Dermis microvascular lymphatic vessel endothelial cell (primary cell): ENCODE data around the gene IKBKE. TPM values are rescaled to one million over a fixed set of nuclear protein-coding genes. Genes with fewer than 3 reads are reported as not detected.

Source experiments
- DNase-seq, 2 donors: peaks; one replicate each; pipeline versions ENCODE4 v3.0.0 to v3.0.0-alpha.2; 2010; ENCODE audit warnings: low read depth in 2 of 2
- total RNA-seq: library from RNA; depleted of rRNA; stranded (reverse); fragments of >200 nt; gene quantifications from 2 replicates; pipeline ENCODE4 v1.2.1, GENCODE V29; 2014

Gene IKBKE
- 22.8 and 24.5 TPM in 2 replicates for total RNA-seq

DNA sequence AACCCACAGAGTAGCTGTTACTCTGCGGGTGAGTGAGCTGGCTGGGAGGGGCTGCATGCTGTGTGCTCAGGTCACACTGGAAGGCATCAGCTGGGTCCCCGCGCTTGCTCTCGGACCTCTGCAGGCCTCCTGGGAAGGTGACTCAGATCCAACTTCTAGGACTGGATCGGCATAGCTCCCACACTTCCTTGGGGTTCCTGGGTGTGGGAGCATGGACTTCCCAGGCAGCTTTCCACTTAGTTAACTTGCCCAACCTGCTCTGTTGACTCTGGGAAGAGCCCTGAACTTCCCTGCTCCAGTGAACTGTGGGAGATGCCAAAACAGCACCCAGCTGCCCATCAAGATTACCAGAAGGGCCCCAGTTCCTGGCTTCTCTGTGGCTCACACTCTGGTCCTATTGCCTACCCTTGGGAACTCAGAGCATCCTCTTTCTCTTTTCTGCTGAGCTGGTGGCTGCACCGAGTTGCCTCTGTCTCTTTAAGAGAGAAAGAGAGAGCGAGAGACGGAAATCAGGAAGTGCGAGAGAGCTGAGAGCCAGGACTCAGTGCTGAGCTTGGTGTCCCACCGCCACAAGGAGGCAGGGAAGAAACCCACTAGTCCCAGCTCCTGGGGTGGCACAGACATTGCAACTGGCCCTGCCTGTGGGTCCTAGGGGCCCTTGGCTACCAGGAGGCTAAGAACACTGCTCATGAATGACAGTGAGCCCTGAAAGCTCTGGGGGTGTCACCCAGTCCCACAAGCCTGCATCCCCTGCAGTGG lies at the start of gene IKBKE:
TSS of gene IKBKE (plus strand) at position 544 of the 759 bp plus-strand sequence. CDS start 2,752 bp downstream, outside the sequence.
- DNase-seq, result peak in 1 of 2 donors; percentile 58

DNA sequence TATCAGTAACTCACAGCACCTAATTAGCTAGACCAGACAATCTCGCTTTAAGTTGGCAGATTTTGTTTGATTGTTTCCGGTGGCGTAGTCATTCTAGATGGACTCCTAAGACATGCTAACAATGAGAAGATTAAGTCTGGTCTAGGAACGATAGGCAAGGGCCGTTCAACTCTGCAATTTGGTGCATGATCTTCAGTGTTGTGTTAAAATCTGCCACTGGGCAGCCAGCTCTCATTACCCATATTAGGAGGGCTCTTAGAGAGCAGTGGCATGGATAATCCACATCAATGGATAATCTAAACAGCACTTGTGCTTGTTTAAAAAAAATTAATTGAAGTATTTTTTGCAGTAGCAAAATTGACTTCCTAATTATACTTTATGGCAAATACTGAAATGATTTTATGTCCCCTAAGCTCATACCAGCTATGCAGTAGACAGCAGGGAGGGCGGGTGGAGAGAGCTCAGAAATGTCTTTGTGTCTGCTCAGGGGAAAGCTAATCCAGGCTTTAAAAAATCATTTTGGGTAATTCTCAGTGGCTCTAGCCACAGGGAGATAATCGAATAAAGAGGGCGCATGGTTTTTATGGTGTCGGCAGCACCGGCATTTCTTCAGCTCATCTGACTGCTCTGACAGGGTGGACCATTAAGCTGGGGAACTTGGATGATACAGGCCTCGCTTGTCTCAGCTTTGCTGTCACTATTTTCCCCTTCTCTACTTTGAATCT lies 48.5 kb upstream of the IKBKE start:
- DNase-seq, result no peak

DNA sequence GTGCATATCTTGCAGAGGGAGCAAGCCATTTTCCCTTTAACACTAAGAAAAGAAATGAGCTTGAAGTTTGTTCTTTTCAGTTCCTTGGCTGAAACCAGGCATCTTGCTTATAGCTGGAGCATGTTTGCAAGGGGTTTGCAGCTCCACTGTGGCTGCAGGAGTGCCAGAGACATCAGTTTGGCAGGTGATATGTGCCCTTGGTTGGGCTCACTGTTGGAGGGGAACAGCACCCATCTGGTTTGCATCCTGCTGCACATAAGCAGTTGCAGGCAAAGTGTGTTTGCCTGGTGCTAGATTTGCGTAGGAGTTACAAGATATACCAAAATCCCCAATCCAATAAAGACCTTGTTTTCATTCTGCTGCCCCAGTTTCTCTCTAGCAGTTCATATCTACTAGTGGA lies 47.8 kb upstream of the IKBKE start:
- DNase-seq, result no peak

DNA sequence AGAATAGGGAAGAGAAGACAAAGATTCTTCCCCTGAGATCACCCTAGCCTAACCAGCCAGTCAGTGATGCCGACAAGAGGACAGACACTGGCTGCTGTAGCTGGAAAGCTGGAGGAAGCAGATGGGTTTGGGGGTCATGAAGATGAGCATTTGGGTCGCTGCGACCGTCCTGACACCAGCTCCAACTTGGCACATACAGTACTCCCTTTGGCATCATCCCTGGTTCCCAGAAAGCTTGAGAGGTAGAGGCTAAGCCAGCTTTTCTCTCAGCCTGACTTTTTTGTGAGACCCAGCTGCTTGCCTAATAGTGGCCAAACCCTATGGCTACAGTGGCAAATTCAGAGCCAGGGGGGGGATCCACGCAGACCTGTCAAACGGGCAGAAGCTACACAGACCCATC lies 43.0 kb upstream of the IKBKE start:
- DNase-seq, result no peak

DNA sequence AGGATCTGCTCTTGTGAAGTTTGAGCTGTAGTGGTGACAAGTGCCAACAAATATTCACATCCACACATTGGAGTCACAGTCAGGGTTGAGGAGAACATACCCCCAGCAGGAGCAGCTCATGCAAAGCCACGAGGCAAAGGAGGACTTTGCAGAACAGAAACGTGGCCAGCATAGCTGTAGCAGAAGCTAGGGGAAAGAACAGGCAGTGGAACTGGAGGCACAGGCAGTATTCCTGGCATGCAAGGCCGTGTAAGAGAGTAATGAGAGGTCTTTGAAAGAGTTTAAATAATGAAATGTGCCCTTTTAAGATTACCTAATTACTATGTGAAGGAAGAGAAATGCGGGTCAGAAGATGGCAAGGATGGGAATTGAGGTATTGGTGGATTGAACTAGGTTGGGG lies 40.9 kb upstream of the IKBKE start:
- DNase-seq, result no peak

DNA sequence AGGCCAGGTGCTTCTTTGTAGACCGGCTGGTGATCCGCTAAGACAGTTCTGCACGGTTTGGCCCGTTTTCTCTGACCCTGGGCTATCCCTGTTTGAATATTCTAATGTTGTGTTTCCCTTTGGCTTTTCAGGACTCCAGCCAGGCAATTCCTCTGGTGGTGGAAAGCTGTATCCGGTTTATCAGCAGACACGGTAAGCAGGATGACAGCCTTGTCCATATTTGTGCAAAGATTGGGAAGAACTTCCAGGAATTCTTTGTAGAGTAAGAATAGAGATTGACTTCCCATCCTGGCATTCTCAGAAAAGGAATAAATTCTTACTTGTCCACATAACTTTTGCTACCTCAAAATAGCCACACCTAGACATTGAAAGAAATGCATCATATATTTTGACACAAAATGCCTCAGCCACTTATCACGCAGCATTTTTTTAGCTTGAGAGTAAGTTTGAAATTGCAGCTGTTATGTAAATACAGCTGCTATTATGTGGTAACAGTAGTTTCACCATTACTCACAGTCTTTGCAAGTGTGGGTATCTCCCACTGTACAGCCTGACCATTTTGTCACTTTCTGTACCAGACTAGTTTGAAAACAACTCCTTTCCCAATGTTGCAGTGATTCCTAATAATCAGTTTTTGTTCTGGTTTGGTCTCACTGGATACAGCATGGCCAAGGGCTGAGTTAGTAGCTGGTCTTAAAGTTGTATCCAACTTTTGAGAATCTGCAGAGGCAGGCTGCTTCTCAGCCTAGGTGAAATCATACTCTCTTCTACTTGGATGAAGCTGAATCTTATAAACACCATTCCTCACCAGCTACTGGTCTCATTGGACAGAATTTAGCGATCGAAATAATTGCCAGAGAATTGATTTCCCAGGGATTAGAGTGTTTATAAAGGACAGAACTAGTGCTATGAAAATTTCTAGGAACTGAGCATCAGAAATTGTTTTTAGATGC lies 40.0 kb upstream of the IKBKE start:
- DNase-seq, result peak; percentile 79 to 92

DNA sequence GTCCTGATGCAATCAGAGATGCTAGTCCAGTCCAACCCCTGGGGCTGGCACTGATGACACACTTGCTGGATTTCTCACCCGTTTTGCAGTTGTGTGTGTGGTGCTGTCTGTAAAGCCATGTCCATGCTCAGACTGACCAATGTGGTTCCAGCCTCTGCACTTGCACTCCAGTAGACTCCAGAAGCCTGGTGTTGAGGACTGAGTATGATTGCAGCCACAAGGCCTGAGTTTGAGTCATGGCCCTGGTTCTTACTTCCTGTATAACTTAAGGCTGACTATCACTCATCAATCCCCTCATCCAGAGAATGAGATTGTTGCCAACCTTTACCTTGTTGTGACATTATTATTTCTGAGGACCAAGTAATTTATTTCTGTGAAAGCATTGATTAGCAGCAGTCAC lies 34.8 kb upstream of the IKBKE start:
- DNase-seq, result no peak

DNA sequence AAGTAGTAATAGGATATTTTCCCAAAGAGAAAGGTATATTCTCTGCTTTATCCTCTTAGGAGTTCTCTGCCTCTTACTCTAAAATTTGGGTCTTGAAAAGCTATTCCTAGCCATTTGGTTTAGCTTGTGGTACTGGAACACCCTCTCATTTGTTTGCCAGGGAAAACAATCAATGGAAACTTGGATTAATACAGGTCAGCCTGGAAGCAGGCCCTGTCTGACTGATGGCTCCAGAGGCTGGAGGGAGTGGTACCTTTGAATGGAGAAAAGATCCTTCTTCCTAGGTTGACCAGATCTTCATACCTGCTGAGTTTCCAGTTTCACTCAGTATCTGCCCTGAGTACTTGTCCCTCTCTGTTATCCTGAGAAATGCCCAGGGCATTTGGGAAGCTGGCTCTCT lies 31.7 kb upstream of the IKBKE start:
- DNase-seq, result no peak

DNA sequence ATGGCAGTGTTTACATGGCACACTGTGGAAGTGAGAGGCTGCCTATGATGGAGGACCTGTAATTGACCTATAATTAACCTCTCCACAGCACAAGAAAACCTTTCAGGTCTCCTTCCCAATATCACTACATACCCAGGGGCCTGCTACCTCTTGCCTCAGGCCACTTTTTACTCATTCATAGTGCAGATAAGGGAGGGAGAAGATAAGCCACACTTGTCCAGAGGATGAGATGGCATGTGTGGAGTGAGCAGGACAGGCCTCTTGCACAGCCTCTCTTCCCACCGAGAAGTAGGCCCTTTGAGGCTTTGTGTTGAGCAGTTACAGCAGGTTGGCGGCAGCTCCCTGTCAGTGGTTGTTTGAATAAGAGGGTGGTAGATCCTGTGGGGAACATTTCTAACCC lies 31.1 kb upstream of the IKBKE start:
- DNase-seq, result no peak

DNA sequence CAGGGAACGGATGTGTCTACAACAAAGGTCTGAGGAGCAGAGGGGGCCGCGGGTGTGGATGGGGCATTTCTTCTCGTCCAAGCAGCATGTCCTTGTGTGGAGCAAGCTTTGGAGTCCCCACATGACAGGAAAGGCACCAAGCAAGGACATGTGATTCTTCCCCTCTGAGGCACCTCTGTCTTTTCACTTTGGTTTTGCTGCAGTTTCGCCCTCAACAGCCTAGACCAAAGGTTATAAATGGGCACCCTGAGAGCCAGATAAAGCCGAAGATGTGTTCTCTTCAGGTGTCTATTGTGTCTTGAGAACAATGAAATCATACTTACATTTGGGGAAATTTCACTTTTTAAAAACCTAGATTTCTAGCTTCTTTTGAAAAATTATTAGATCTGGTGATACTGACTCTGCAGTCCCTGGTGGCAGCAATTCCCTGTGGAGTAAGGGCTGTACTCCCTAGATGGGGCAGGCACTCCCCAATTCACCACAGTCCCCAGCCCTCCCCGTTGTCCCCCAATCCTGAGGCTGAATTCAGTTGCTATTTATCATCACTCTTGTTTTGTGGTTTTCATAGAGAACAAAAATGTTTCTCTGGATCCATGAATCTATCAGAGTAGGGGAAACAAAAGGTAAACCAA lies 28.8 kb upstream of the IKBKE start:
- no peak for DNase-seq

DNA sequence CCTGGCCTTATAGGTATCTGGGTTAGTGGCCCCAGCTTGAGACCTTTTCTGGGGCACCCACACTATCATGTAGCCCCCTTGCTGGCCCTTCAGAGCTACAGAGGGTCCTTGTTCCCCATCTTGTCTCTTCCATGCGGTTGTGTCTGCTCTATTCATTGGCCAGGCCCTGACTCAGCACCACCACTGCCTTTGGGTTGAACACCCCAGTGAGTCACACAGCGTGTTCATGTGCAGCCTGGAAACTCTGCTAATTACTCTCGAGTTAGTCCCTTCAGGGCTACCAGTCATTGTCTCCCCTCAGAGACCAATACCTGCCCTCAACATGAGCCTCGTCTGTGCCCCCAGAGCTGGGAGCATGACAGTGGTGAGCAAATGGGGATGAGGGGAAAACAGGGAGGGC lies 28.2 kb upstream of the IKBKE start:
- no peak for DNase-seq

DNA sequence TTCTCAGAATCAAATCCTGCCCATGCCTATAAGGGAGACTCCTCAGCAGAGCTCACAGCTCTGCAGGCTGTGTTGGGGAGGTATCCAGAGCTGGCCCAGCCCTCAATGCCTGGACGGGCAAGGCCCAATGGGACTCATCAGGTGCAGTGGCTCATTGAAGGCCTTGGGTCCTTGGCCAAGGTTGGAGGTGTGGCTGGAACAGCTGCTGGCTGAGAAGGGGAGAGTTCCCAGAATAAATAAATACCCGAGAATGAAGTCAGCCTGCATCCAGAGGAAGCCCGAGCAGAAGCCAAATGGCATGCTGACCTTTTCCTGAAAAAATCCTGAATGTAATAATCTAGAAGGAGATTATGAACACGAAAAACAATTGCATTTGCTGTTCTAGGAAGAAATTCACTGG lies 25.2 kb upstream of the IKBKE start:
- DNase-seq, result peak in 1 of 2 donors; percentile 59

DNA sequence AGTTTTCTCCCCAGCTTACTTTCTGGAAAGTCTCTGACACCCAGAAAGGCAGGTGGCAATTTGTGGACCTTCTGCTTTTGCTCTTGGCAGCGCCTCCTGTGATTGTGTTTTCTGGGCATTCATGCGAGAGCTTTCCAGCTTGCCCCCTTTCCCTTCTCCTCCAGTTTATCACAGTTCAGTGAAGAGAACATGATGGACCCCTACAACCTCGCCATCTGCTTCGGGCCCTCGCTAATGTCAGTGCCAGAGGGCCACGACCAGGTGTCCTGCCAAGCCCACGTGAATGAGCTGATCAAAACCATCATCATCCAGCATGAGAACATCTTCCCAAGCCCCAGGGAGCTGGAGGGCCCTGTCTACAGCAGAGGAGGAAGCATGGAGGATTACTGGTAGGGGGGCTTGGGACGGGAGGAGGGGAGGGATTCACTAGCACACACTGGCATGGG lies 24.3 kb upstream of the IKBKE start:
- no peak for DNase-seq

DNA sequence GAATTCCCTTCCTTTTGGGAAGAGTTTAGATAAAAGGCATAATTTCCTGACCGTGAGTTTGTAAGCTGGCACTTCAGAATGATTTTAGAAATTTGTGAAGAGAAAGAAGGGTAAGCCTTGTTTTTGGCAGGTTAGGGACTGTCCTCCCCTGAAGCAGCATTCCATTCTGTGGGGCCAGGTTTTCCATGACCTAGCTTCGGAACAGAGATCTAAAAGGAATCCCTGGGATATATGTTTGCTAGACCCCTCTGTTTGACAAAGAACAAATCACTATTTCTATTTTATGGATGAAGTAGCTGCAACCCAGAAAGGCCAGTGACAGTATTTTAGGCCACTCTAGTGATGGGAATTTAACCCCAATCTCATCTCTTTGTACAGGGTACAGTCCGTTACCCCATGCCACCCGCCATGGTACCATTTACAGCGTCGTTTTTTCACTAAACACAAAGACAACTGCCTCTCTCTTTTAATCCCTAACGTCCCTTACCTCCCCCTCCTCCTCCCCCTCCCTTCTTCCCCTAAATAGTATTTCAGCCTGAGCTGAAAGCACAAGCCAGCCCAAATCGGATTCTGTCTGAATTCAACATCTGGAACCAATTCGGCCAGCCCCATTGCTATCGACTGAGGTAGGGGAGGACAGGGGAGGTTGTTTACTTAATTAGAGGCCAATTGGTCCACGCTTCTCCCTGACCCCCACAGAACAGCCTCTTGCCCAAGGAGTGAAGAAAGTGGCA lies 23.4 kb upstream of the IKBKE start:
- no peak for DNase-seq

DNA sequence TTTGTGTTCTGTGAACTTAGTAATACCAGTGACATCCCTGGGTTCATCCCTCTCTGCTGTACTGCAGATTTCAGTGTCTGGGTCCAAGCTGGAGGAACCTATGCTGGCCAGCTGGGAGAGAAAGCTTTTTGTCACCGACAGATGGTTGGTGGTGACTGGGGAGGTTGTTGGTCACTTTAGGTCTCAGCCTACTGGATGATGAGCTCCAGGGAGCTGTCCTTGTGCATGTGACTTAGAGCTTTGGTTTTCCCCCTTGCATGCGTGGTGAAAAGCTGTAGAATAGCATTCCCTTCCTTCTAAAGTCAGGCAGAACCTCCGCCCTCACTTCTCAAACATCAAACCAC lies 22.9 kb upstream of the IKBKE start:
- no peak for DNase-seq

DNA sequence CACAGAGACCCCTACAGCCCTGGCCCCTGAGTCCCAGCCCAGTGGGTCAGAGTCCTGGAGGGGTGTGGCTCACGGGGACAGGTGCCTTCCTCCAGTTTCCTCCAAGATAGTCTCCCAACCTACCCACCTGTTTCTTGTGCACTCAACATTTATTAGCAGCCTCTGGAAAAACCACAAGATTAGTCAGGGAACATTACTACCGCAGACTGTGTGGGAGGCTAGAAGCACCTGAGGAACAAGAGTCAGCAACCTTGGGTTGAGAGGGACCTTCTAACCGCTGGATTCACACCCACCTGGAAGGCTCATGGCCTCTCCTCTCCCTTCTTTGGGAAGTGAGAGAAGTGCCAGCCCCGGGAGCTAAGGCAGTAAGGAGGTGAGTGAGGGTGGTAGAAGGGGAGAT lies 22.5 kb upstream of the IKBKE start:
- no peak for DNase-seq

DNA sequence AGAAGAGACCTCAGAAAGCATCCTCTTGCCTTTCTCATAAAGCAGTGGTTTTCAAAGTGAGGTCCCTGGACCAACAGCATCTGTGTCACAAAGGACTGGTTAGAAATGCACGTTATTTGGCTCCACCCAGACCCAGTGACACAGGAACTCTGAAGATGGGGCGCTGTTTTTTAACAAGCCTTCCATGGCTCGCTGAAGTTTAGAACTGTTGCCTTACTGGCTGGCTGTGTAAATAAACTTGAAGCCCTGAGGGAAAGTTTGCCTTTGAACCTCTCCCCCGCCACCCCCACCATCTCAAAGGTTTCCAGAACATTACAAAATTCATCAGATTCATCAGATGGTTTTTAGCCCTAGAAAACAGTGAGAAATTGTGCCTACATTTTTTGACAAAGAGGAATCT lies 21.8 kb upstream of the IKBKE start:
- DNase-seq, result no peak

DNA sequence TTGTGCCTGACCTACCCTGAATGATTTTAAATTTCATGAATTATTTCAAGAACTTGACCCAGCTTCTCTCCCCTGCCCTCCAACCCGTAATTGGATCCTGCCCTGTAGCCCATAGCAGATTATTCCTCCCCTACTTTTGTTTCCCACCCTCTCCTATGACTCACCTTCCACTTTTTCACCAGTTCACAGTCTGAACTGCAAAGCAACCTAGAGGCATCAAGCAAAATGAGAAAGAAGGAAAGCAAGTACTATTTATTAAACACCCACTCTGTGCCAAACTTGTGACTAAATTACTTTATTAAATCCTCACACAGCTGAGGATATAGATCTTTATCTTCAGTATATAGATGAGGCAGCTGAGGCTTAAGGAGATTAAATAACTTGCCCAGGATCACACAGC lies 20.7 kb upstream of the IKBKE start:
- peak in 1 of 2 donors; percentile 74 for DNase-seq

DNA sequence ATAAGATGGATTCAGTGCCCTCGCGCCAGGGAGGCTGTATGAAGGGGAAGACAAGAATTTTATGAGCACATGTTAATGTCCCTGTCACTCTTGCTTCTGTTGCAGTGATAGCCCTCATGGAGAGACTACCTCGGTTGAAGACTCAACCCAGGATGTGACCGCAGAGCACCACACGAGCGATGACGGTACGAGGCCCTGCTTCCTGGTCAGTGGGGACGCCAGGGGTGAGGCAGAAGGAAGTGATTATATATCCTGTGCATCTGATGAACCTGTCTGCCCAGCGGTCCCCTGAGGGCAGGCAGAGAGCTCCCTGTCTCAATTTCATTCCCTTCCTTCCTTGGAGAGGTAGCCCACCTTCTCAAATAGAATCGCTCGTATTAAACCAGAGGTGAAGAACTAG lies 20.0 kb upstream of the IKBKE start:
- DNase-seq, result peak in 1 of 2 donors; percentile 66

DNA sequence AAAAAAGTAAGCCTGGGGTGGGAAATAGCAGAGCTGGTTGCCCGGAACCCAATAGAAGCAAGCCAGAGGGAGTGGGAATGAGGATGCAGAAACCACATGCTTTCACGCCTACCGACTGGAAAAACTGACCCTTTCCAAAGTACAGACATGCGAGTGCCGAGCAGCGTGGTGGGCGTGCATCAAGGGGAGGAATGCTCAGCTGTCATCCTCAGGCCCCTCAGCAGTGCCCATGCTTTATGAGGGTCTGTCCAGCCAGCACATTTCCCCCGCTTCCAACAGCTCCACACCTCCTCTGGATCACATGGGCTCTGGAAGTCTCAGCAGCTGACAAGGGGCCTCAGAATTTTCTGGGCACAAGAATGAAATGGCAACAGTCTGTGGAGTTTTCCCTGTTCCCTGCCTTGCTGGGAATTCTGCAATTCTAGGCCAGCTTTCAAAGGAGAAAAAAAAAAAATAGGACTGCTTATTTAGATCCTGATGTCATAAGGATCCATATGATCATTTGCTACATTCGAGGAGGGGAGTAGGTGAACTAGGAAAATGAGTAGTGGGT lies 19.1 kb upstream of the IKBKE start:
- no peak for DNase-seq

DNA sequence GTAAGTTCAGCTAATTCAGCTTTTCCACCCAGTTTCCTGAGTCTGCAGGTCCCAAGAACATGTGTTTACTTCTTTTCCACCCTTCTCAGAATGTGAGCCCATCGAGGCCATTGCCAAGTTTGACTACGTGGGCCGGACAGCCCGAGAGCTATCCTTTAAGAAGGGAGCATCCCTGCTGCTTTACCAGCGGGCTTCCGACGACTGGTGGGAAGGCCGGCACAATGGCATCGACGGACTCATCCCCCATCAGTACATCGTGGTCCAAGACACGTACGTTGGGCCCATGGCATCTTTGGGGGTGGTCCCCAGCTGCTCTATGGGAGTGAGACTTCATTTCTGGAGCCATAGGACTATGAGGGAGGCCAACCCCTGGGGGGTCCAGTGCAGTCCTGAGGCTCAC lies 17.2 kb upstream of the IKBKE start:
- DNase-seq, result no peak
